Stimulated activated naive B cell treated with anti-CD40 and anti-IgM and Interleukin-4, amounts not matched to agents 10 μg/mL and 1 μg/mL and 100 μg/mL, for 72 hours (primary cell): ENCODE data around the gene ATAD3A.
"Not testable (repeated sequence)": the region's sequence is repeated elsewhere in the genome, so short reads cannot be mapped to it uniquely, and the experiment has no call there.

Source experiments
- ATAC-seq, 2 donors: fragments of 150-1000 bp; cut with Tn5 transposase; replicated peaks; 2 replicates each; pipeline ENCODE4 v1.10.0; 2021; ENCODE audit warnings: moderate library complexity in 1 of 2
- DNase-seq: peaks from one replicate; pipeline ENCODE4 v3.0.0; 2021
- H3K27ac Mint-ChIP-seq: one replicate; pipeline ENCODE4 v1.8.0; 2022; ENCODE audit warnings: mild to moderate bottlenecking, mixed read lengths
- H3K27me3 Mint-ChIP-seq, 2 donors: one replicate each; pipeline ENCODE4 v1.8.0; 2022; ENCODE audit warnings: mixed read lengths in 2 of 2
- H3K36me3 Mint-ChIP-seq, 2 donors: one replicate each; pipeline ENCODE4 v1.8.0; 2022; ENCODE audit warnings: mixed read lengths in 2 of 2, mild to moderate bottlenecking in 1 of 2
- H3K4me1 Mint-ChIP-seq, 2 donors: one replicate each; pipeline ENCODE4 v1.8.0; 2022; ENCODE audit warnings: mixed read lengths in 2 of 2, mild to moderate bottlenecking in 1 of 2
- H3K4me3 Mint-ChIP-seq, 2 donors: one replicate each; pipeline ENCODE4 v1.8.0; 2022; ENCODE audit warnings: mild to moderate bottlenecking in 2 of 2, mixed read lengths in 2 of 2, moderate library complexity in 1 of 2
- H3K9me3 Mint-ChIP-seq, 2 donors: one replicate each; pipeline ENCODE4 v1.8.0; 2022; ENCODE audit warnings: mixed read lengths in 2 of 2, mild to moderate bottlenecking in 1 of 2

The ATAD3A gene

GRCh38 chr1:1482856-1483255 is 29.1 kb upstream of the ATAD3A start:
- H3K27me3 Mint-ChIP-seq, result no peaks in the 10 kb centered on the region
- H3K36me3 Mint-ChIP-seq, result peaks cover 26 to 39% of the 10 kb centered on the region in 2 donors
- peaks cover 0 to 8% of the 10 kb centered on the region in 2 donors for H3K4me1 Mint-ChIP-seq
- H3K9me3 Mint-ChIP-seq, result no peaks in the 10 kb centered on the region
- DNase-seq (no peak), ATAC-seq (no peak)
- no peak overlapping the region for H3K27ac Mint-ChIP-seq
- no peak overlapping the region for H3K4me3 Mint-ChIP-seq

GRCh38 chr1:1483714-1484113 is 28.2 kb upstream of the ATAD3A start:
- ATAC-seq, result no peak
- H3K4me1 Mint-ChIP-seq, result peaks cover 0 to 8% of the 10 kb centered on the region in 2 donors
- no peaks in the 10 kb centered on the region for H3K27me3 Mint-ChIP-seq
- no peaks in the 10 kb centered on the region for H3K9me3 Mint-ChIP-seq
- H3K4me3 Mint-ChIP-seq, result no peak overlapping the region
- no peak overlapping the region for H3K27ac Mint-ChIP-seq
- DNase-seq, result no peak
- H3K36me3 Mint-ChIP-seq, result peaks cover 24 to 38% of the 10 kb centered on the region in 2 donors

- ATAC-seq, DNase-seq, H3K4me3 Mint-ChIP-seq, H3K4me1 Mint-ChIP-seq, H3K27ac Mint-ChIP-seq, H3K27me3 Mint-ChIP-seq, H3K9me3 Mint-ChIP-seq: not testable (repeated sequence)
- peaks cover 26 to 38% of the 10 kb centered on the region in 2 donors for H3K36me3 Mint-ChIP-seq
These were observed 26.8 kb upstream of the ATAD3A start for GRCh38 chr1:1484976-1485750.

- H3K27ac Mint-ChIP-seq, DNase-seq, H3K4me1 Mint-ChIP-seq, H3K9me3 Mint-ChIP-seq, ATAC-seq, H3K4me3 Mint-ChIP-seq, H3K27me3 Mint-ChIP-seq: not testable (repeated sequence)
- H3K36me3 Mint-ChIP-seq, result peaks cover 29 to 42% of the 10 kb centered on the region in 2 donors
These were observed 26.1 kb upstream of the ATAD3A start for GRCh38 chr1:1485755-1486317.

- H3K27me3 Mint-ChIP-seq, result no peaks in the 10 kb centered on the region
- DNase-seq, result no peak
- no peaks in the 10 kb centered on the region for H3K9me3 Mint-ChIP-seq
- H3K36me3 Mint-ChIP-seq, result peaks cover 40 to 48% of the 10 kb centered on the region in 2 donors
- no peak overlapping the region for H3K27ac Mint-ChIP-seq
- H3K4me1 Mint-ChIP-seq, result no peaks in the 10 kb centered on the region
- no peak overlapping the region for H3K4me3 Mint-ChIP-seq
- ATAC-seq, result no peak
These were observed 24.3 kb upstream of the ATAD3A start for GRCh38 chr1:1487701-1488100.

GRCh38 chr1:1489231-1489630 is 22.7 kb upstream of the ATAD3A start:
- H3K4me1 Mint-ChIP-seq, result no peaks in the 10 kb centered on the region
- ATAC-seq (no peak), DNase-seq (no peak)
- H3K36me3 Mint-ChIP-seq, result peaks cover 45 to 49% of the 10 kb centered on the region in 2 donors
- peaks cover 0 to 6% of the 10 kb centered on the region in 2 donors for H3K9me3 Mint-ChIP-seq
- no peaks in the 10 kb centered on the region for H3K27me3 Mint-ChIP-seq
- H3K4me3 Mint-ChIP-seq, result no peak overlapping the region
- no peak overlapping the region for H3K27ac Mint-ChIP-seq

GRCh38 chr1:1489861-1490260 is 22.1 kb upstream of the ATAD3A start:
- Mint-ChIP-seq H3K9me3 (peaks cover 0 to 6% of the 10 kb centered on the region in 2 donors), H3K27me3 (no peaks in the 10 kb centered on the region), H3K4me1 (no peaks in the 10 kb centered on the region), H3K36me3 (peaks cover 49 to 54% of the 10 kb centered on the region in 2 donors), H3K4me3 (no peak overlapping the region), H3K27ac (no peak overlapping the region)
- DNase-seq (no peak), ATAC-seq (no peak)

GRCh38 chr1:1490633-1491230 is 21.2 kb upstream of the ATAD3A start:
- DNase-seq (no peak), ATAC-seq (no peak)
- Mint-ChIP-seq H3K36me3 (peaks cover 49 to 57% of the 10 kb centered on the region in 2 donors), H3K27ac (no peak overlapping the region), H3K4me1 (no peaks in the 10 kb centered on the region), H3K4me3 (no peak overlapping the region), H3K27me3 (no peaks in the 10 kb centered on the region), H3K9me3 (peaks cover 0 to 6% of the 10 kb centered on the region in 2 donors)

GRCh38 chr1:1491601-1492000 is 20.4 kb upstream of the ATAD3A start:
- Mint-ChIP-seq H3K9me3 (peaks cover 0 to 6% of the 10 kb centered on the region in 2 donors), H3K27ac (no peak overlapping the region), H3K27me3 (no peaks in the 10 kb centered on the region), H3K4me1 (no peaks in the 10 kb centered on the region), H3K4me3 (no peak overlapping the region), H3K36me3 (peaks cover 49 to 58% of the 10 kb centered on the region in 2 donors)
- DNase-seq (no peak), ATAC-seq (no peak)

- H3K27ac Mint-ChIP-seq, H3K27me3 Mint-ChIP-seq, H3K4me3 Mint-ChIP-seq, DNase-seq, H3K4me1 Mint-ChIP-seq, H3K9me3 Mint-ChIP-seq, ATAC-seq: not testable (repeated sequence)
- peaks cover 42 to 54% of the 10 kb centered on the region in 2 donors for H3K36me3 Mint-ChIP-seq
These were observed 17.7 kb upstream of the ATAD3A start for GRCh38 chr1:1494311-1494710.

GRCh38 chr1:1495461-1495975 is 16.4 kb upstream of the ATAD3A start:
- not testable (repeated sequence) for H3K27me3 Mint-ChIP-seq, H3K4me3 Mint-ChIP-seq, H3K4me1 Mint-ChIP-seq, H3K9me3 Mint-ChIP-seq, DNase-seq
- peak in 1 of 2 donors; percentile 16 for ATAC-seq
- Mint-ChIP-seq H3K36me3 (peaks cover 32 to 43% of the 10 kb centered on the region in 2 donors), H3K27ac (peak overlapping the region; percentile 37)

- peak overlapping the region; percentile 69 to 75 for H3K4me3 Mint-ChIP-seq
- DNase-seq, result peak; percentile 68
- peak overlapping the region; percentile 96 for H3K27ac Mint-ChIP-seq
- H3K36me3 Mint-ChIP-seq, H3K9me3 Mint-ChIP-seq, H3K27me3 Mint-ChIP-seq: not testable (repeated sequence)
- peak; percentile 72 to 81 for ATAC-seq
- H3K4me1 Mint-ChIP-seq, result peaks cover 10 to 16% of the 10 kb centered on the region in 2 donors
These were observed 7.1 kb upstream of the ATAD3A start for GRCh38 chr1:1504777-1505365.

GRCh38 chr1:1505366-1505798 is 6.6 kb upstream of the ATAD3A start:
- Mint-ChIP-seq H3K27ac (peak overlapping the region; percentile 96), H3K4me1 (peaks cover 10 to 16% of the 10 kb centered on the region in 2 donors), H3K4me3 (peak overlapping the region; percentile 69 to 75)
- not testable (repeated sequence) for H3K27me3 Mint-ChIP-seq, H3K9me3 Mint-ChIP-seq, H3K36me3 Mint-ChIP-seq
- ATAC-seq (peak; percentile 80 to 83), DNase-seq (peak; percentile 48)

GRCh38 chr1:1505801-1506200 is 6.2 kb upstream of the ATAD3A start:
- Mint-ChIP-seq H3K4me3 (peak overlapping the region; percentile 25 to 75), H3K4me1 (peaks cover 10 to 19% of the 10 kb centered on the region in 2 donors), H3K27ac (peak overlapping the region; percentile 87)
- not testable (repeated sequence) for H3K36me3 Mint-ChIP-seq, H3K27me3 Mint-ChIP-seq, H3K9me3 Mint-ChIP-seq, ATAC-seq, DNase-seq
